ENCODE data around the gene SPESP1.
"Not testable (repeated sequence)": the region's sequence is repeated elsewhere in the genome, so short reads cannot be mapped to it uniquely, and the experiment has no call there.

SPESP1 gene

DNA sequence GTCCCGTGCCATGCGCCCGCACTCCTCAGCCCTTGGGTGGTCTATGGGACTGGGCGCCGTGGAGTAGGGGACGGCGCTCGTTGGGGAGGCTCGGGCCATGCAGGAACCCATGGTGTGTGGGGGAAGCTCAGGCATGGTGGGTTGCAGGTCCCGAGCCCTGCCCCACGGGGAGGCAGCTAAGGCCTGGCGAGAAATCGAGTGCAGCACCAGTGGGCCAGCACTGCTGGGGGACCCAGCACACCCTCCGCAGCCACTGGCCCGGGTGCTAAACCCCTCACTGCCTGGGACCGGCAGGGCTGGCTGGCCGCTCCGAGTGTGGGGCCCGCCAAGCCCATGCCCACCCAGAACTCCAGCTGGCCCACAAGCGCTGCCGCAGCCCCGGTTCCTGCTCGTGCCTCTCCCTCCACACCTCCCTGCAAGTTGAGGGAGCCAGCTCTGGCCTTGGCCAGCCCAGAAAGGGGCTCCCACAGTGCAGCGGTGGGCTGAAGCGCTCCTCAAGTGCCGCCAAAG lies 45.4 kb downstream of the SPESP1 start:
- H2BK5ac ChIP-seq (ENCODE audit: low read length); H4K91ac ChIP-seq (ENCODE audit: low read depth, low read length, poor library complexity); H3K4me1 ChIP-seq (ENCODE audit: control insufficient read depth in 2 of 2, insufficient read depth in 1 of 2, low read depth in 1 of 2, low read length in 2 of 2); H3K4me3 ChIP-seq (ENCODE audit: low read length in 2 of 2); H3K9me3 ChIP-seq (replicated peaks in 1 of 2; ENCODE audit: control insufficient read depth in 2 of 2, insufficient read depth in 1 of 2, low read depth in 1 of 2, low read length in 2 of 2); H2BK120ac ChIP-seq (ENCODE audit: low read depth, low read length); H2AK5ac ChIP-seq (ENCODE audit: low read depth, low read length); H3K4ac ChIP-seq (ENCODE audit: low read length); H3K18ac ChIP-seq (ENCODE audit: low read length); H3K9ac ChIP-seq (ENCODE audit: low read depth, low read length, poor library complexity); H3K27ac ChIP-seq (replicated peaks; ENCODE audit: low read length); DNase-seq (ENCODE audit: low spot score); H2BK12ac ChIP-seq (ENCODE audit: low read length); H3K23ac ChIP-seq (ENCODE audit: low read depth, low read length, poor library complexity); H3K36me3 ChIP-seq (replicated peaks in 1 of 2; ENCODE audit: control insufficient read depth in 2 of 2, insufficient read depth in 2 of 2, low read length in 2 of 2); H2AFZ ChIP-seq (ENCODE audit: low read length); H3K4me2 ChIP-seq (ENCODE audit: insufficient read depth, low read length, poor library complexity, severe bottlenecking); H3K14ac ChIP-seq (ENCODE audit: low read length); H3K27me3 ChIP-seq (ENCODE audit: control insufficient read depth in 3 of 3, insufficient read depth in 3 of 3, low read depth in 1 of 3, low read length in 3 of 3); H2BK15ac ChIP-seq (ENCODE audit: low read length); H4K8ac ChIP-seq (ENCODE audit: low read depth, low read length); H3K79me1 ChIP-seq (ENCODE audit: low read depth, low read length): not testable (repeated sequence)
- WGBS, 2 donors (ENCODE audit: extremely low coverage in 2 of 2, insufficient read length in 2 of 2, insufficient replicate concordance in 1 of 2), result no CpG with 5 or more reads among the region's 26 CpGs

DNA sequence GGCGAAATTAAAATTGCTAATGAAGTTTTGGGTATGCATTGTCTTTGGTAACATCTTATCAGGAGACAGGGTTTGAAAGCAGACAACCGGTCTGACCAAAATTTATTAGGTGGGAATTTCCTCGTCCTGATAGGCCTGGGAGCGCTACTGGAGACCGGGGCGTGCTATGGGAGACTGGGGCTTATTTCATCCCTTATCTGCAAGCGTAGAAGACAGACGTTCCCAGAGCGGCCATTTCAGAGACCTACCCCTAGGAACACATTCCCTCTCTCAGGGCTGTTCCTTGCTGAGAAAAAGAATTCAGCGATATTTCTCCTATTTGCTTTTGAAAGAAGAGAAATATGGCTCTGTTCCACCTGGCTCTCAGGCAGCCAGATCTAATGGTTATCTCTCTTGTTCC lies 47.1 kb downstream of the SPESP1 start:
- H2BK120ac ChIP-seq (ENCODE audit: low read depth, low read length); H2BK12ac ChIP-seq (ENCODE audit: low read length); H2BK15ac ChIP-seq (ENCODE audit: low read length): not testable (repeated sequence)

DNA sequence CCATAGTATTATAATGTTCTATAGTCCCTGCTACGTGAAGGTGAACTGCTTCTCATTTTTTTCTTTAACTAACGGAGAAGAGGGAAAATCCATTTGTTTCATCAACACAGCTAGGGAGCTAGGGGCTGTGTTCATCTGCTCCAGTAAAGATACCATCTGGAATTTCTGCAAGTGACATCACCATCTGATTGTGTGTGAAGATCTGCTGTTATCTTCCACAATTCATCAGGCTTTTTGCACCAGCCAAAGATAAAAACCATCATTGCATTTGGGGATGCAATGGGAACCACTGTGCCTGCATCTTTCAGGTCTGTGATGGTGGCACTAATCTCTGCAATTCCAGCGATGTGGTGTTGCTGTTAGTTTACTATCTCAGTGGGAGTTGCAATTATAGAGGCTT lies 48.7 kb downstream of the SPESP1 start:
- Histone ChIP-seq H3K9me3 (replicated peaks in 1 of 2; ENCODE audit: control insufficient read depth in 2 of 2, insufficient read depth in 1 of 2, low read depth in 1 of 2, low read length in 2 of 2) (no peaks in the 10 kb centered on the region), H4K91ac (ENCODE audit: low read depth, low read length, poor library complexity) (no peak overlapping the region), H3K36me3 (replicated peaks in 1 of 2; ENCODE audit: control insufficient read depth in 2 of 2, insufficient read depth in 2 of 2, low read length in 2 of 2) (no peaks in the 10 kb centered on the region), H3K18ac (ENCODE audit: low read length) (no peak overlapping the region), H3K27ac (replicated peaks; ENCODE audit: low read length) (no peak overlapping the region), H3K27me3 (ENCODE audit: control insufficient read depth in 3 of 3, insufficient read depth in 3 of 3, low read depth in 1 of 3, low read length in 3 of 3) (no peaks in the 10 kb centered on the region), H3K4me2 (ENCODE audit: insufficient read depth, low read length, poor library complexity, severe bottlenecking) (no peak overlapping the region), H2BK120ac (ENCODE audit: low read depth, low read length) (no peak overlapping the region), H2BK5ac (ENCODE audit: low read length) (no peak overlapping the region), H2AK5ac (ENCODE audit: low read depth, low read length) (no peak overlapping the region), H3K4me1 (ENCODE audit: control insufficient read depth in 2 of 2, insufficient read depth in 1 of 2, low read depth in 1 of 2, low read length in 2 of 2) (no peaks in the 10 kb centered on the region), H3K9ac (ENCODE audit: low read depth, low read length, poor library complexity) (no peak overlapping the region), H3K14ac (ENCODE audit: low read length) (no peak overlapping the region), H3K23ac (ENCODE audit: low read depth, low read length, poor library complexity) (no peak overlapping the region), H2BK15ac (ENCODE audit: low read length) (no peak overlapping the region), H3K4ac (ENCODE audit: low read length) (no peak overlapping the region), H2BK12ac (ENCODE audit: low read length) (no peak overlapping the region), H3K79me1 (ENCODE audit: low read depth, low read length) (no peaks in the 10 kb centered on the region), H2AFZ (ENCODE audit: low read length) (no peak overlapping the region), H4K8ac (ENCODE audit: low read depth, low read length) (no peak overlapping the region), H3K4me3 (ENCODE audit: low read length in 2 of 2) (no peak overlapping the region)
- no CpG with 5 or more reads among the region's 3 CpGs for WGBS, 2 donors (ENCODE audit: extremely low coverage in 2 of 2, insufficient read length in 2 of 2, insufficient replicate concordance in 1 of 2)
- DNase-seq (ENCODE audit: low spot score), result no peak

More for the DNA sequence above, 47.1 kb downstream of the SPESP1 start:
- H2AK5ac ChIP-seq (ENCODE audit: low read depth, low read length); H3K9me3 ChIP-seq (replicated peaks in 1 of 2; ENCODE audit: control insufficient read depth in 2 of 2, insufficient read depth in 1 of 2, low read depth in 1 of 2, low read length in 2 of 2); H3K14ac ChIP-seq (ENCODE audit: low read length); H3K36me3 ChIP-seq (replicated peaks in 1 of 2; ENCODE audit: control insufficient read depth in 2 of 2, insufficient read depth in 2 of 2, low read length in 2 of 2); H4K8ac ChIP-seq (ENCODE audit: low read depth, low read length); H3K9ac ChIP-seq (ENCODE audit: low read depth, low read length, poor library complexity); H3K23ac ChIP-seq (ENCODE audit: low read depth, low read length, poor library complexity); H3K4me2 ChIP-seq (ENCODE audit: insufficient read depth, low read length, poor library complexity, severe bottlenecking); H3K4me3 ChIP-seq (ENCODE audit: low read length in 2 of 2); H3K4ac ChIP-seq (ENCODE audit: low read length); H3K18ac ChIP-seq (ENCODE audit: low read length); H3K27me3 ChIP-seq (ENCODE audit: control insufficient read depth in 3 of 3, insufficient read depth in 3 of 3, low read depth in 1 of 3, low read length in 3 of 3); H4K91ac ChIP-seq (ENCODE audit: low read depth, low read length, poor library complexity); DNase-seq (ENCODE audit: low spot score); H3K4me1 ChIP-seq (ENCODE audit: control insufficient read depth in 2 of 2, insufficient read depth in 1 of 2, low read depth in 1 of 2, low read length in 2 of 2); H2BK5ac ChIP-seq (ENCODE audit: low read length); H3K79me1 ChIP-seq (ENCODE audit: low read depth, low read length); H2AFZ ChIP-seq (ENCODE audit: low read length); H3K27ac ChIP-seq (replicated peaks; ENCODE audit: low read length): not testable (repeated sequence)
- WGBS, 2 donors (ENCODE audit: extremely low coverage in 2 of 2, insufficient read length in 2 of 2, insufficient replicate concordance in 1 of 2), result no CpG with 5 or more reads among the region's 10 CpGs

DNA sequence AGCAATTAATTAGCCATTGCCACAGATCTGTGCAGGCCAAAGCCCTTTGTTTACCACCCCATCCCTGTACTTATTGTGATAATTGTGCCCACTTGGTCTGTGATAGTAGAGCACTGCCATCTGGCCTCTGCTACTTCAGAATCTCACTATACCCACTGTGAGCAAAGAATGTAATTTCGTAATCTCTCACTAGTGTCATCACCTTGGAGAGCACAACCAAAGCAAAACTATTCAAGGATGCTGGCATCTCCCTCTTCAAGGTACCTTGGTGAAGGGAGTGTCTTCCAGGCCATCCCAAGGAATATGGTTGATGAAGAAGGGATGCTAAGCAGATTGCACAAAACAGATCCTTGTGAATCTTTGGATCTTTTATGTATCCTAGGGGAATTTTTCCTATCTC lies 49.5 kb downstream of the SPESP1 start:
- DNase-seq (ENCODE audit: low spot score), result no peak
- Histone ChIP-seq H3K18ac (ENCODE audit: low read length) (no peak overlapping the region), H3K4me1 (ENCODE audit: control insufficient read depth in 2 of 2, insufficient read depth in 1 of 2, low read depth in 1 of 2, low read length in 2 of 2) (no peaks in the 10 kb centered on the region), H2BK5ac (ENCODE audit: low read length) (no peak overlapping the region), H3K14ac (ENCODE audit: low read length) (no peak overlapping the region), H2BK15ac (ENCODE audit: low read length) (no peak overlapping the region), H3K27ac (replicated peaks; ENCODE audit: low read length) (no peak overlapping the region), H4K91ac (ENCODE audit: low read depth, low read length, poor library complexity) (no peak overlapping the region), H2BK120ac (ENCODE audit: low read depth, low read length) (no peak overlapping the region), H4K8ac (ENCODE audit: low read depth, low read length) (no peak overlapping the region), H2AFZ (ENCODE audit: low read length) (no peak overlapping the region), H2BK12ac (ENCODE audit: low read length) (no peak overlapping the region), H3K4ac (ENCODE audit: low read length) (no peak overlapping the region), H3K79me1 (ENCODE audit: low read depth, low read length) (no peaks in the 10 kb centered on the region), H3K9ac (ENCODE audit: low read depth, low read length, poor library complexity) (no peak overlapping the region), H3K4me3 (ENCODE audit: low read length in 2 of 2) (no peak overlapping the region), H3K23ac (ENCODE audit: low read depth, low read length, poor library complexity) (no peak overlapping the region), H2AK5ac (ENCODE audit: low read depth, low read length) (no peak overlapping the region), H3K27me3 (ENCODE audit: control insufficient read depth in 3 of 3, insufficient read depth in 3 of 3, low read depth in 1 of 3, low read length in 3 of 3) (no peaks in the 10 kb centered on the region), H3K4me2 (ENCODE audit: insufficient read depth, low read length, poor library complexity, severe bottlenecking) (no peak overlapping the region), H3K9me3 (replicated peaks in 1 of 2; ENCODE audit: control insufficient read depth in 2 of 2, insufficient read depth in 1 of 2, low read depth in 1 of 2, low read length in 2 of 2) (no peaks in the 10 kb centered on the region), H3K36me3 (replicated peaks in 1 of 2; ENCODE audit: control insufficient read depth in 2 of 2, insufficient read depth in 2 of 2, low read length in 2 of 2) (no peaks in the 10 kb centered on the region)
- WGBS, 2 donors (ENCODE audit: extremely low coverage in 2 of 2, insufficient read length in 2 of 2, insufficient replicate concordance in 1 of 2), result no CpG with 5 or more reads among the region's 1 CpG
